Measurements from ENCODE around the gene NR5A1.

DNA sequence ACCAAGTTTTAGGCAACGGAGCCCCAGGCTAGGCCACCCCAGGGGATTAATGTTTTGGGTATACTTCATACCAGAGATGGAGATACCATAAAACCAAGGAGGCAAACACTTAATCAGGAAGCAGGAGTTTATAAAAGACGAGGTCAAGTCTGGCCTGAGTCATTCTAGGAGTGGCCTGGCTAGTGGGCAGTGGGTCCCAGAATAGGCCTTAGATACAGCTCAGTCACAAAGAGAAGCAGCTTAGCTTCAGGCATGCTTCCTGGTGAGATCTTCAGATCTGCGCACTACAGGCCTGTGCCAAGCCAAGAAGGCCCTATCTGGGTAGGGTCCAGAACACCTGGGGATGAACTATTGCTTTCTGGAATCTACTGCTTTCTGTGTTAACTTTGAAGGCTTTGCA lies 20.6 kb upstream of the NR5A1 start:
- no peak for TF ChIP-seq POLR2A (IDR thresholded peaks at IDR 0.05)
- TF ChIP-seq, protein P1, sequence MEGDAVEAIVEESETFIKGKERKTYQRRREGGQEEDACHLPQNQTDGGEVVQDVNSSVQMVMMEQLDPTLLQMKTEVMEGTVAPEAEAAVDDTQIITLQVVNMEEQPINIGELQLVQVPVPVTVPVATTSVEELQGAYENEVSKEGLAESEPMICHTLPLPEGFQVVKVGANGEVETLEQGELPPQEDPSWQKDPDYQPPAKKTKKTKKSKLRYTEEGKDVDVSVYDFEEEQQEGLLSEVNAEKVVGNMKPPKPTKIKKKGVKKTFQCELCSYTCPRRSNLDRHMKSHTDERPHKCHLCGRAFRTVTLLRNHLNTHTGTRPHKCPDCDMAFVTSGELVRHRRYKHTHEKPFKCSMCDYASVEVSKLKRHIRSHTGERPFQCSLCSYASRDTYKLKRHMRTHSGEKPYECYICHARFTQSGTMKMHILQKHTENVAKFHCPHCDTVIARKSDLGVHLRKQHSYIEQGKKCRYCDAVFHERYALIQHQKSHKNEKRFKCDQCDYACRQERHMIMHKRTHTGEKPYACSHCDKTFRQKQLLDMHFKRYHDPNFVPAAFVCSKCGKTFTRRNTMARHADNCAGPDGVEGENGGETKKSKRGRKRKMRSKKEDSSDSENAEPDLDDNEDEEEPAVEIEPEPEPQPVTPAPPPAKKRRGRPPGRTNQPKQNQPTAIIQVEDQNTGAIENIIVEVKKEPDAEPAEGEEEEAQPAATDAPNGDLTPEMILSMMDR (IDR thresholded peaks at IDR 0.05) = no peak

Measured in suprapubic skin (tissue), 3 donors.